ENCODE measurements around the gene EXOC1L. TPM values are rescaled to one million over a fixed set of nuclear protein-coding genes. Genes with fewer than 3 reads are reported as not detected.

EXOC1L gene
- total and polyA plus RNA-seq, 12 donors, result 0.17 TPM; not detected in 11

DNA sequence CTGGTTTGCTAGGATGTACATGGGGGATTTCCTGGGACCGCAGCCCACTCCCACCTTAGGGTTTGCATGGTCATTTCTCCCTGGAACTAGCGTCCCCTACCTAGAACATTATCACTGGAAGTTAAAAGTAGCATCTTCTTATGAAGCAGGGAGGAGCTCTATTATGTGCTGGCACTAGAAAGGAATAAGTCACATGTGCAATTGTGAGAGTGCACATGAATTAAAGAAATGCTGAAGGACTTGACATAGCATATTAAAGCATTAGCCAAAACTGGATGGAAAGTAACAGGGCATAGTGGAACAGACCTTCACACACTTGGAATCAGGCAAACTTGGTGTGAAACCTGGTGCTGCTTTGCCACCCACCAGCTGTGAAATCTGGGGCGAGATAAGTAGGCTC, 2.7 kb downstream of the EXOC1L start:
- TF ChIP-seq, protein P1, sequence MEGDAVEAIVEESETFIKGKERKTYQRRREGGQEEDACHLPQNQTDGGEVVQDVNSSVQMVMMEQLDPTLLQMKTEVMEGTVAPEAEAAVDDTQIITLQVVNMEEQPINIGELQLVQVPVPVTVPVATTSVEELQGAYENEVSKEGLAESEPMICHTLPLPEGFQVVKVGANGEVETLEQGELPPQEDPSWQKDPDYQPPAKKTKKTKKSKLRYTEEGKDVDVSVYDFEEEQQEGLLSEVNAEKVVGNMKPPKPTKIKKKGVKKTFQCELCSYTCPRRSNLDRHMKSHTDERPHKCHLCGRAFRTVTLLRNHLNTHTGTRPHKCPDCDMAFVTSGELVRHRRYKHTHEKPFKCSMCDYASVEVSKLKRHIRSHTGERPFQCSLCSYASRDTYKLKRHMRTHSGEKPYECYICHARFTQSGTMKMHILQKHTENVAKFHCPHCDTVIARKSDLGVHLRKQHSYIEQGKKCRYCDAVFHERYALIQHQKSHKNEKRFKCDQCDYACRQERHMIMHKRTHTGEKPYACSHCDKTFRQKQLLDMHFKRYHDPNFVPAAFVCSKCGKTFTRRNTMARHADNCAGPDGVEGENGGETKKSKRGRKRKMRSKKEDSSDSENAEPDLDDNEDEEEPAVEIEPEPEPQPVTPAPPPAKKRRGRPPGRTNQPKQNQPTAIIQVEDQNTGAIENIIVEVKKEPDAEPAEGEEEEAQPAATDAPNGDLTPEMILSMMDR (IDR thresholded peaks at IDR 0.05), result no peak
- TF ChIP-seq POLR2A (IDR thresholded peaks at IDR 0.05), result no peak
- Histone ChIP-seq H3K9me3 (replicated peaks in 1 of 3) (no peaks in the 10 kb centered on the region), H3K27me3 (peaks cover 5% of the 10 kb centered on the region), H3K4me1 (replicated peaks in 1 of 2) (no peaks in the 10 kb centered on the region), H3K27ac (no peak overlapping the region), H3K4me3 (no peak overlapping the region), H3K36me3 (replicated peaks in 1 of 2) (no peaks in the 10 kb centered on the region)
- WGBS, 4 donors, result 82 to 90% (median 86%) methylated on average over 3 of the region's 3 CpGs
- intact Hi-C loops (cut with DNase I), result no loop called here
- DNase-seq, result no peak

GRCh38 chr4:55824865-55825264, 5.3 kb downstream of the EXOC1L start:
- Histone ChIP-seq H3K9me3 (replicated peaks in 1 of 3) (no peaks in the 10 kb centered on the region), H3K4me1 (replicated peaks in 1 of 2) (no peaks in the 10 kb centered on the region), H3K4me3 (no peak overlapping the region), H3K27me3 (peaks cover 5% of the 10 kb centered on the region), H3K27ac (no peak overlapping the region), H3K36me3 (replicated peaks in 1 of 2) (no peaks in the 10 kb centered on the region)
- TF ChIP-seq POLR2A (IDR thresholded peaks at IDR 0.05), result no peak
- TF ChIP-seq, protein P1 (IDR thresholded peaks at IDR 0.05), result no peak
- WGBS, 4 donors, result 42 to 61% (median 48%) methylated on average over 2 of the region's 2 CpGs
- DNase-seq, result no peak
- intact Hi-C loops (cut with DNase I), result no loop called here

- Histone ChIP-seq H3K27me3 (peaks cover 8% of the 10 kb centered on the region), H3K9me3 (replicated peaks in 1 of 3) (no peaks in the 10 kb centered on the region), H3K27ac (no peak overlapping the region), H3K36me3 (replicated peaks in 1 of 2) (no peaks in the 10 kb centered on the region), H3K4me1 (replicated peaks in 1 of 2) (no peaks in the 10 kb centered on the region), H3K4me3 (no peak overlapping the region)
- TF ChIP-seq POLR2A (IDR thresholded peaks at IDR 0.05), result no peak
- TF ChIP-seq, protein P1 (IDR thresholded peaks at IDR 0.05), result no peak
- DNase-seq, result no peak
- intact Hi-C loops (cut with DNase I), result no loop called here
These were observed 7.4 kb downstream of the EXOC1L start for GRCh38 chr4:55826986-55827385.

GRCh38 chr4:55827582-55827981, 8.0 kb downstream of the EXOC1L start:
- intact Hi-C loops (cut with DNase I), result no loop called here

More at GRCh38 chr4:55827582-55827981, 8.0 kb downstream of the EXOC1L start:
- H3K4me3 ChIP-seq, result no peak overlapping the region
- TF ChIP-seq, protein P1 (IDR thresholded peaks at IDR 0.05), result no peak
- TF ChIP-seq POLR2A (IDR thresholded peaks at IDR 0.05), result no peak
- no peak for DNase-seq
- H3K27ac ChIP-seq, result no peak overlapping the region
- no peaks in the 10 kb centered on the region for H3K9me3 ChIP-seq (replicated peaks in 1 of 3)
- H3K27me3 ChIP-seq, result peaks cover 7% of the 10 kb centered on the region
- WGBS, 4 donors, result 33 to 72% (median 68%) methylated on average over 2 of the region's 2 CpGs
- no peaks in the 10 kb centered on the region for H3K4me1 ChIP-seq (replicated peaks in 1 of 2)
- H3K36me3 ChIP-seq (replicated peaks in 1 of 2), result no peaks in the 10 kb centered on the region

Measured in adrenal gland (tissue), 12 donors.